ENCODE measurements around the gene RHOXF1.
"Not testable (repeated sequence)": the region's sequence is repeated elsewhere in the genome, so short reads cannot be mapped to it uniquely, and the experiment has no call there.

GRCh38 chrX:120146323-120146722, 30.6 kb upstream of the RHOXF1 start:
- not testable (repeated sequence) for TF ChIP-seq CTCF, EP300 (IDR thresholded peaks at IDR 0.05)
